Right cardiac atrium (tissue), 5 donors: Measurements from ENCODE around the gene FGF21. TPM values are rescaled to one million over a fixed set of nuclear protein-coding genes. Genes with fewer than 3 reads are reported as not detected.
A peak's percentile ranks its signal among the peaks of the same experiment; 100 is the strongest.

Source experiments
- ATAC-seq, 2 donors: fragments of 200-7000 bp; cut with Tn5 transposase; one replicate each; pipeline versions ENCODE4 v1.8.0 to v1.9.1; 2020; ENCODE audit warnings: moderate library complexity in 2 of 2, mild to moderate bottlenecking in 1 of 2
- DNase-seq, 3 donors: peaks; one replicate each; pipeline ENCODE4 v3.0.0-alpha.2; 2020
- H3K27ac ChIP-seq: one replicate; pipeline ENCODE4 v1.5.1; 2013; ENCODE audit warnings: mild to moderate bottlenecking, low read length, control low read depth, moderate library complexity
- H3K27me3 ChIP-seq: one replicate; pipeline ENCODE4 v1.6.1; 2013; ENCODE audit not compliant: control insufficient read depth, insufficient read depth
- H3K4me1 ChIP-seq: one replicate; pipeline ENCODE4 v1.6.1; 2013; ENCODE audit warnings: low read length; ENCODE audit not compliant: control insufficient read depth, insufficient read depth
- H3K4me3 ChIP-seq: one replicate; pipeline ENCODE4 v1.5.1; 2013; ENCODE audit warnings: low read length, control low read depth
- H3K9me3 ChIP-seq: one replicate; pipeline ENCODE4 v1.6.1; 2013; ENCODE audit warnings: low read length; ENCODE audit not compliant: control insufficient read depth
- WGBS: extraction: QIAGEN DNeasy Blood & Tissue Kit; methylation state at CpG from one replicate; pipeline ENCODE4 v1.1.7; 2013; 5-methylcytosine and 5-hydroxymethylcytosine counted together
- intact Hi-C, 4 donors: fragments of 100-400 bp; cut with DNase I; formaldehyde crosslinking; loops; one replicate each; pipeline versions ENCODE4 v1.11.0 to v1.14.0; 2022 to 2023
- polyA plus RNA-seq: library from polyadenylated mRNA; stranded (reverse); fragments of 200-250 nt; gene quantifications from one replicate; pipeline ENCODE4 v1.2.3, GENCODE V29; 2013
- total RNA-seq, 4 donors: library from RNA; stranded (reverse); fragmentation: NEBNext Ultra II Directional; extraction: Animal tissue kit (Norgen Biotek cat#: 25700); gene quantifications; one replicate each; pipeline ENCODE4 v1.2.1, GENCODE V29; 2021
- donor health status: healthy with polysubstance abuse.
- donor health status: DM: no; HTN: yes; CAD: no.
- donor health status: DM: no; HTN: no; CAD: no.
- donor health status: DM: no; HTN: yes; CAD: no; lungs with severe emphysema.
- donor health status: DM: yes; HTN: yes; CAD: no.

FGF21 gene
- total and polyA plus RNA-seq, 5 donors, result not detected

DNA sequence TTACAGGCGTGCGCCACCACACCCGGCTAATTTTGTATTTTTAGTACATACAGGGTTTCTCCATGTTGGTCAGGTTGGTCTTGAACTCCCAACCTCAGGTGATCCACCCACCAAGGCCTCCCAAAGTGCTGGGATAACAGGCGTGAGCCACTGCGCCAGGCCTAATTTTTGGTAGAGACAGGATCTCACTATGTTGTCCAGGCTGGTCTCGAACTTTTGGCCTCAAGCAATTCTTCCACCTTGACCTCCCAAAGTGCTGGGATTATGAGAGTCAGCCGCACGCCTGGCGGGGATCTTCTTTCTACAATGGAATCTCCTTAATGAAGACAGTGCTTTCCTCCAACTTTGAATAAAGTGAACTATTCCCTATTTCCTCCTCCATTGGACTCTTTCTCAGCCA, 20.7 kb upstream of the FGF21 start:
- Histone ChIP-seq H3K27me3 (no peaks in the 10 kb centered on the region), H3K4me3 (no peak overlapping the region), H3K27ac (no peak overlapping the region), H3K9me3 (no peaks in the 10 kb centered on the region), H3K4me1 (no peaks in the 10 kb centered on the region)
- DNase-seq, result peak in 2 of 3 donors; percentile 21 to 30
- 95% methylated on average over 9 of the region's 9 CpGs for WGBS
- ATAC-seq, result no peak
- intact Hi-C loops, result no loop called here

DNA sequence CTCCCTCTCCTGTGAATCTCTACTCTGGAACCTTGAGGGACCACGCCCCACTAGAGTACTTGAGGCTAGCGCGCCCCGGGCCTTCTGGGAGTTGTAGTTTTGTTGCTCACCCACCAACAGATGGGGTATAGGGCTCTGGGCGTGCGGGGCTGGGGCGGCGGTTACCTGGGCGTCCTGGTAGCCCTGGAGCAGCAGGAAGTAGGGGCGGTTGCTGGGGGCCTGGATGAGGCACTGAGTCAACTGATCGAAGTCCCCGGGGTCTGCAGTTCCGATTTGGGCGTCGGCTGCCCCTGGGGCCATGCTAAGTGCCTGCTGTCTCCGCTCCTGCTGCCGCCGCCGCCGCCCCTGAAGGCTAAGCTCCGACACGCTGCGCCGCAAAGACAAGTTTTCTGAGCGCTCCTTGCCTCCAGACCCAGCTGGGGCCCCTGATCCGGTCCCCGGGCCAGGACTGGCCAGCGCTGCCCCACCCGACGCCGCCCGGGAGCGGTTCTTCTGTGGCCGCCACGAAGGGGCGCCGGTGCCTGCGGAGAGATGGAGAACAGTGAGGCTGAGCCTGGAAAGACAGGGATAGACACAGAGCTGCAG, 20.2 kb upstream of the FGF21 start:
- ATAC-seq (no peak), DNase-seq (peak in 2 of 3 donors; percentile 43 to 60)
- no peak overlapping the region for H3K27ac ChIP-seq
- no peaks in the 10 kb centered on the region for H3K9me3 ChIP-seq
- intact Hi-C loops, result no loop called here
- no peaks in the 10 kb centered on the region for H3K27me3 ChIP-seq
- no peaks in the 10 kb centered on the region for H3K4me1 ChIP-seq
- 43% methylated on average over 38 of the region's 38 CpGs for WGBS
- no peak overlapping the region for H3K4me3 ChIP-seq

DNA sequence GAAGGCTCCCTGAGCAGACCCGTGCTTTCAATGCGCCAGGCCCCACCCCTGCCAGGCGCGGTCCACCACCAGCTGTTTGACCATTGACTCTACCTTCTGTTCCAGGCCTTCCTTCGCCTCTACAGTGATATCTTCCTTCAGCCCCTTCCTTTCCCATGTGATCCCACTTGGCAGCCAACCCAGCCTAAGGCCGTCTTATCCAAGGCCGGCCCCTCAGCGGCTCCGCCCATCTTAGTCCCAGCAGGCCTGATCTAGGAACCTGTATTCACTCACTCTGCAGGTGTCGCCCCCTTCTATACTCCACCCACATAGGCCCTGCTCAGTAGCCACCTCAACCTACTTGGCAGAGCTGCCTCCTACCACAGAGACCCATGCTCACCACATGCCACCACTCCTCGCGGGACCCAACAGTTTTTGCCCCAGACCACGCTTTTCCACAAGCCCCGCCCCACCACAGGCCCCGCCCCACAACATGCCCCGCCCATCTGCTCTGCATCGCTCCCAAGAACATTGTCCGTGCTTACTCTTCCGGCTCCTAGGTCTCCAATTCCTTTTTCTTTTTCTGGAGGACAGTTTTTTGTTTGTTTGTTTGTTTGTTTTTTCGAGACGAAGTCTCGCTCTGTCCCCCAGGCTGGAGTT, 17.8 kb upstream of the FGF21 start:
- Histone ChIP-seq H3K4me1 (no peaks in the 10 kb centered on the region), H3K4me3 (no peak overlapping the region), H3K9me3 (no peaks in the 10 kb centered on the region), H3K27ac (no peak overlapping the region), H3K27me3 (no peaks in the 10 kb centered on the region)
- ATAC-seq (peak in 1 of 2 donors; percentile 33), DNase-seq (peak; percentile 68 to 81 (median 77))
- intact Hi-C loops, result no loop called here
- WGBS, result 53% methylated on average over 22 of the region's 22 CpGs

DNA sequence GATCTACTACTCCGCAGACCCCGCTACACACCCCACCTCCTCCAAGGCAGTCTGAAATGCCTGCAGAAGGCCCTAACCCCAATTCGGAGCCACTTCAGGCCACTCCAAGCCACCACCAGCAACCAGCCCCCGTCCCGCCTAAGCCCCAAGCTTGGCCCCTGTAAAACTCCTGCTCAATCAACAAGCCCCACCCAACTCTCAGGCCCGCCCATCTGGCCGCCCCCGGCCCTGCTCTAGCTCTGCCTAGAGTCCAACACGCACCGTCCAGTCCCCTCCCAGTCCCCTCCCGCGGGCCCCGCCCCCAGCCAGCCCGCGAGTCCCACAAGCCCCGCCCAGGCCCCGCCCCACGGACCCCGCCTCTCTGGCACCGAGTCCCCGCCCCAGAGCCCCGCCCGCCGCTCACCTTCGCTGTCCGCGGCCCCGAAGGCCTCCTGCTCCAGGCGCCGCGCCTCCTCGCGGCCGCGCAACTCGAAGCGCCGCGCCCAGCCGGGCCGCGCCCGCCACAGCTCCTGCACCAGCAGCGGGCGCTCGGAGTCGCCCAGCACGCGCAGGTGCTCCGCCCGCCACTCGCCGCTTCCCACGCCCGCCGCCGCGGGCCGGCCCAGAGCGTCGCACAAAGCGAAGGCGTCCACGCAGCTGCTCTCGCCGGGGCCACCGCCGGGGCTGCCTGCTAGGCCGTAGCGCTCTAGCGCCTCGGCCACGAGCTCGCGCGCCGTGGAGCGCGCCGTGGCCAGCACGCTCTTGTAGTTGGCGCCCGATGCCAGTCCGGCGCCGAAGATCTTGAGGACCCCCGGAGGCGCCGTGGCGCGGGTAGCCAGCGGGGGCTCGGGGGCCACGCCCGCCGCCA, 16.5 kb upstream of the FGF21 start:
- no peaks in the 10 kb centered on the region for H3K9me3 ChIP-seq
- ATAC-seq, result peak; percentile 79 to 91
- intact Hi-C loops, result no loop called here
- H3K27ac ChIP-seq, result peak overlapping the region; percentile 61
- WGBS, result 2% methylated on average over 92 of the region's 96 CpGs
- H3K4me3 ChIP-seq, result peak overlapping the region; percentile 58
- no peaks in the 10 kb centered on the region for H3K4me1 ChIP-seq
- no peaks in the 10 kb centered on the region for H3K27me3 ChIP-seq
- peak; percentile 95 to 98 (median 97) for DNase-seq

DNA sequence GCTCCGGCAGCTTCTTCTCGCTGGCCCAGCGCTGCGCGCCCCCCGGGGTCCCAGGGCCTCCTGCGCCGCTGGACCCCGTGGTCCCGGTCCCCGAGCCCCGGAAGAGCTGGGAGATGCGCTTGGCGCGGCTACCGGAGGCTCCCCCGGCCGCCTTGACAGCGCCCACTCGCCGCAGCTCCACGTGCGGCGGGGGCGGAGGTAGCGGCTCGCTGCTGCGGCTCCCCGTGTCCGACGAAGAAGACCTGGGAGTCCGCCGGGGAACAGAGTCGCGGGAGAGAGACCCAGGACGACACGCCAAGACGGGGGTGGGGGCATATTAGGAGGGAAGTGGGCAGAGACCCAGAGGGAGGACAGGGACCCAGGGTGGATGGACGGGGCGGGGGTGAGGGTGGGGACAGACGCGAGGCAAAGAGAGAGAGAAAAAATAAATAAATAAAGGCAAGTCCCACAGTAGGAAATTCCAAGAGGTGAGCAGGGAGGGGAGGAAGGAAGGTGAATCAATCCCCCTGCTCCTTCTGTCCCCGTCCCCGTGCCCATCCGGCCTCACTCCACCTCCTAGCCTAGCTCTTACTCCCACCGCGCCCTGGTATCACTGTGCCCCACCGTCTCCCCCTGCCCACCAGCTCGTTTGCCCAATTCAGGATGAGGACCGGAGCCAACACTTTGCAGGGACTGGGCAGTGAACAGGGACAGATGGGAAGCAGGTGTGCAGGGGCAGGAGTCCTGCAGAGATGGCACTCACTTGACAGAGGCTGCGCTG, 15.7 kb upstream of the FGF21 start:
- Histone ChIP-seq H3K27ac (peak overlapping the region; percentile 53), H3K27me3 (no peaks in the 10 kb centered on the region), H3K4me3 (peak overlapping the region; percentile 58), H3K4me1 (no peaks in the 10 kb centered on the region), H3K9me3 (no peaks in the 10 kb centered on the region)
- ATAC-seq, result no peak
- intact Hi-C loops, result no loop called here
- peak in 2 of 3 donors; percentile 23 to 58 for DNase-seq
- WGBS, result 12% methylated on average over 51 of the region's 51 CpGs

DNA sequence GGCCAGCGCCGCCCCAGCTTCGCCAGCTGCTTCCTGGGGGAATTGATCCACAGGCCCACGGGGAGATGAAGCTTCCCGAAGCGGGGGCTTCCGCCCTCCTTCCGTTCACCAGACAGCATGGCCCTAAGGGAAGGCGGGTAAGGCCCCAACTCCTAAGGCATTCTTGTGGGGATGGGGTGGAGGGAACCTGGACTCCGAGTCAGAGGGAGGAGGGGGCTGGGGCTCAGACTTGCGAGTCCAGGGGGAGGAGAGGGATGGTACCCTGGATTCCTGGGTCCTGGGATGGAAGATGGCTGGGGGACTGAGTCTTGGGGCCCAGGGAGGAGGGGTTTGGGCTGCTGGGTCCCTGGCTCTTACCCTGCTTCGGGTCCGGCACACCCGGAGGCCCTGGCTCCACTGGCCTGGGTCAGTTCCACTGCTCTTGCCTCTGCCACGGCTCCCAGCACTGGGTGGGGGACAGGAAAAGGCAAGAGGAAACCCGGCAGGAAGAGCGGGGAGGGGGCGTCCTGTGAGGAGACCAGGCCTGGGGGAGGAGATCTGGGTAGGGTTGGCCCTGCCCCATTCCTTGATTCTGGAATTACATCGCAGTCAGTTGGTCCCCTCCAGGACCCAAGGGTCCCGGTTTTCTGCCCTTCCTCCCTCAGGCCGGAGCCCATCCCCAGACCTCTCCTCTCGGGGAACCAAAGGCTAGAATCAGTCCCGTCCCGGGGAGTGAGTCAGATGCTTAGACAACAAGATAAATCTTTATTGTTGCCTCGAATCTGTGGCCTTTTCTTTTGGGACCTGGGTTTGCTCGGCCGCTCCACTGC, 15.0 kb upstream of the FGF21 start, which contains the start of gene RASIP1:
TSS of gene RASIP1 (minus strand) at position 447 of the 809 bp plus-strand sequence. CDS start at position 119, 328 bp downstream.
- intact Hi-C loops, result no loop called here
- Histone ChIP-seq H3K27me3 (no peaks in the 10 kb centered on the region), H3K9me3 (no peaks in the 10 kb centered on the region), H3K4me3 (peak within 1 kb of the TSS; percentile 58), H3K27ac (peak within 1 kb of the TSS; percentile 86), H3K4me1 (no peaks in the 10 kb centered on the region)
- WGBS, result 46% methylated on average over 27 of the region's 27 CpGs
- ATAC-seq, result peak; percentile 54 to 78
- peak; percentile 83 to 91 (median 88) for DNase-seq

DNA sequence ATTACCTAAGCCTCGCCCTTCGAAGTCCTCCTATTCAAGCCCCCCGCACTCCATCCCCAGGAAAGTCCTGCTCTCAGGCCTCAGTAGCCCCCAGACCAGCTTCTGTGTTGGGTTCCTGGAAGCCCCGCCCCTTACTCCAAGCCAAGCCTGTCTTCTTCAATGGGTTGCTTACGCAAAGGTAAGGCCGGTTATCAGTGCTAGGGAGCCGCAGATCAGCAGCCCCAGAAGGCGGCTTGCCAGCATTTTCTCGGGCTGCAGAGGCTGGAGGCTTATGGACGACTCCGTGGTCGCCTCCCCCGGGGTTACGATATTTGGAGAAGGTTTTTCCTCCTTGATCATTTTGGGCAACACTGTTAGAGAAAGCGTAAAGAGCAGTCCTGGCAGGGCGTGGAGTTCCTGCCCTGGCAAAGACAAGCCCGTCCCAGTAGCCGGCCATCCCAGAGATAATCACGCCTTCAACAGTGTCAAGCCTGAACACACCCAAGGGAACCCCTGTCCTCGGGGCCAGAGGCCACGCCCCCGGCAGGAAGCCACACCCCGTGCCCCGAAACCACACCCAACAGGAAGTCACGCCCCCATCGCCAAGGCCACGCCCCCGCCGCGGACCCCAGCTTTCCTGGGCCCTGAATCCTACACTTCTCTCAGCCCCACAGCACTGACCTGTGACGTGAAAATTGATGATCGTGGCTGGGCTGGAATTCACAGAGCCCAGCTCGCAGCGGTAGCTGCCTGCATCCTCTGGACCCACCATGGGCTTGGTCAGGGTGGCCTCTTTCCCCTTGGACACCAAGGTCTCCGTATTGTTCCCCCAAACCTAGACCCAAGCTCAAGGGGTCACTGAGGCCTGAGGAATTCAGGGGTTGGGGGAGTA, 14.0 kb upstream of the FGF21 start:
- H3K27ac ChIP-seq, result peak overlapping the region; percentile 86
- H3K9me3 ChIP-seq, result no peaks in the 10 kb centered on the region
- intact Hi-C loops, result no loop called here
- H3K4me1 ChIP-seq, result no peaks in the 10 kb centered on the region
- whole genome bisulfite sequencing, result 32% methylated on average over 35 of the region's 35 CpGs
- peak overlapping the region; percentile 3 for H3K4me3 ChIP-seq
- ATAC-seq, result peak; percentile 36 to 71
- DNase-seq, result peak; percentile 76 to 87 (median 82)
- no peaks in the 10 kb centered on the region for H3K27me3 ChIP-seq

DNA sequence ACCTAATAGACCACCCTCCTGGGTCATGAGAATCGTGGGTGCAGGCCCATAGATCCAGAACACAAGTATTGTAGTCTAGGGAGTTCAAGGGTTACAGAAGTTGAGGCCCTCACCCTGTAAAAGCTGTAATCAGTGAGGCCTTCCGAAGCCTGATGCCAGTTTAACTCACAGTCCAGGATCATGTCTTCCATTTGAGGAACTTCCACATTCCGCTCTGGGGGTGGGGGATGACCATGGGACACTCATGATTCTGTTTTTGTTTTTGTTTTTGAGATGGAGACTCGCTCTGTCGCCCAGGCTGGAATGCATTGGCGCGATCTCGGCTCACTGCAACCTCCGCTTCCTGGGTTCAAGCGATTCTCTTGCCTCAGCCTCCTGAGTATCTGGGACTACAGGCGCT, 13.2 kb upstream of the FGF21 start:
- Histone ChIP-seq H3K4me1 (no peaks in the 10 kb centered on the region), H3K27me3 (no peaks in the 10 kb centered on the region), H3K4me3 (no peak overlapping the region), H3K9me3 (no peaks in the 10 kb centered on the region), H3K27ac (peak overlapping the region; percentile 46)
- no peak for DNase-seq
- WGBS, result 90% methylated on average over 11 of the region's 11 CpGs
- ATAC-seq, result no peak
- intact Hi-C loops, result no loop called here

DNA sequence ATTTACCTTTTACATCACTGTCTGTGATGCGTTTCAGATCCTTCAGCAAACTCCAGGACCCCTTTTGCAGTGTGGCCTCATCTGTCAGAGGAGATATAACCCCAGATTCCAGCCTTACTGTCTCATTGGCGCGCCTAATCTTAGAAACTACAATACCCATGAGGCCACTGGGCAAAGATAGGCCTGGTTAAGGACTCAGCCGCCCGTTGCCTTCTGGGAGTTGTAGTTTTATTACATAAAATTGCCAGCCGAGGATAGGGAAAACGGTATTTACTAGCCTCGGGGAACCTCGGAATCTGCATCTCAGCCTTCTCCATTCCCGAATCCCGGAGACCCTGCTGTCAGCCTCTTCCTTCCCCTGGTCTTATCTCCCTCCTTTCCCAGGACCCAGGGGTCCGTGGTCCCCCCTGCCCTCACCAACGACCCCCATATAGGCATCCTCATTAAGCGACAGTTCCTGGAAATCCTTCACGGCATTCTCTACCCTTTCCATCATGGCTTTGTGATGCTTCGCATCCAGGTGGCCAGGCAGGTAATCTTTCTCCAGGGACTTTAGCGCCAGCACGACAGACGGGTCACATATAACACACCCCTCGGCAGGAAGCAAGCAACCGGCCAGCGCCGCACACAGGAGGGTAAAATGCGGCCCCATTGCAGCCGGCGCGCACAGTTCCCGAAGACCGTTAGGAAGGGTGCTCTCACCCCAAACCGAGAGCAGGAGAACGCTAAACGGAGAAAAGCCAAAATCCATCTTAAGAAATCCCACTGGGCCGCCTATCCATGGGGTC, 9.9 kb upstream of the FGF21 start:
- Histone ChIP-seq H3K4me3 (no peak overlapping the region), H3K9me3 (no peaks in the 10 kb centered on the region), H3K27me3 (no peaks in the 10 kb centered on the region), H3K4me1 (no peaks in the 10 kb centered on the region), H3K27ac (no peak overlapping the region)
- intact Hi-C loops, result no loop called here
- ATAC-seq, result peak in 1 of 2 donors; percentile 10
- 33% methylated on average over 33 of the region's 33 CpGs for WGBS
- peak; percentile 52 to 73 (median 71) for DNase-seq
